ENCODE data around the gene HADHA.
A peak's percentile ranks its signal among the peaks of the same experiment; 100 is the strongest.
"Not testable (repeated sequence)": the region's sequence is repeated elsewhere in the genome, so short reads cannot be mapped to it uniquely, and the experiment has no call there.

The HADHA gene

GRCh38 chr2:26170795-26171194, 73.6 kb downstream of the HADHA start:
- Mint-ChIP-seq H3K27me3 (peaks cover 22% of the 10 kb centered on the region), H3K4me3 (no peak overlapping the region), H3K27ac (no peak overlapping the region), H3K9me3 (no peaks in the 10 kb centered on the region), H3K4me1 (peaks cover 17% of the 10 kb centered on the region), H3K36me3 (no peaks in the 10 kb centered on the region)
- DNase-seq (ENCODE audit: low spot score in 2 of 2) (no peak), ATAC-seq (ENCODE audit: low read depth) (no peak)

- DNase-seq (ENCODE audit: low spot score in 2 of 2) = no peak
- Mint-ChIP-seq H3K27me3 (peaks cover 19% of the 10 kb centered on the region), H3K9me3 (no peaks in the 10 kb centered on the region), H3K27ac (no peak overlapping the region), H3K4me3 (no peak overlapping the region), H3K36me3 (no peaks in the 10 kb centered on the region), H3K4me1 (peaks cover 17% of the 10 kb centered on the region)
- no peak for ATAC-seq (ENCODE audit: low read depth)
Observed at GRCh38 chr2:26169681-26170414, 74.6 kb downstream of the HADHA start.

- no peak overlapping the region for H3K27ac Mint-ChIP-seq
- ATAC-seq (ENCODE audit: low read depth) (no peak), DNase-seq (ENCODE audit: low spot score in 2 of 2) (no peak)
- H3K4me3 Mint-ChIP-seq = no peak overlapping the region
- peaks cover 13% of the 10 kb centered on the region for H3K27me3 Mint-ChIP-seq
- H3K9me3 Mint-ChIP-seq = no peaks in the 10 kb centered on the region
- H3K36me3 Mint-ChIP-seq = no peaks in the 10 kb centered on the region
- peaks cover 11% of the 10 kb centered on the region for H3K4me1 Mint-ChIP-seq
Observed at GRCh38 chr2:26169226-26169625, 75.2 kb downstream of the HADHA start.

GRCh38 chr2:26168785-26169184, 75.6 kb downstream of the HADHA start:
- no peak overlapping the region for H3K4me3 Mint-ChIP-seq
- ATAC-seq (ENCODE audit: low read depth) (no peak), DNase-seq (ENCODE audit: low spot score in 2 of 2) (no peak)
- H3K27me3 Mint-ChIP-seq = peaks cover 13% of the 10 kb centered on the region
- H3K27ac Mint-ChIP-seq = no peak overlapping the region
- no peaks in the 10 kb centered on the region for H3K9me3 Mint-ChIP-seq
- H3K36me3 Mint-ChIP-seq = no peaks in the 10 kb centered on the region
- peaks cover 11% of the 10 kb centered on the region for H3K4me1 Mint-ChIP-seq

- ATAC-seq (ENCODE audit: low read depth); DNase-seq (ENCODE audit: low spot score in 2 of 2); H3K36me3 Mint-ChIP-seq; H3K27me3 Mint-ChIP-seq; H3K9me3 Mint-ChIP-seq; H3K4me3 Mint-ChIP-seq; H3K4me1 Mint-ChIP-seq; H3K27ac Mint-ChIP-seq: not testable (repeated sequence)
Observed at GRCh38 chr2:26166541-26166940, 77.9 kb downstream of the HADHA start.

GRCh38 chr2:26165403-26165802, 79.0 kb downstream of the HADHA start:
- ATAC-seq (ENCODE audit: low read depth) = no peak

GRCh38 chr2:26164641-26165211, 79.7 kb downstream of the HADHA start:
- no peak for ATAC-seq (ENCODE audit: low read depth)
- Mint-ChIP-seq H3K4me1 (no peaks in the 10 kb centered on the region), H3K27me3 (no peaks in the 10 kb centered on the region)

More at GRCh38 chr2:26165403-26165802, 79.0 kb downstream of the HADHA start:
- Mint-ChIP-seq H3K36me3 (no peaks in the 10 kb centered on the region), H3K27ac (no peak overlapping the region), H3K4me1 (no peaks in the 10 kb centered on the region), H3K27me3 (no peaks in the 10 kb centered on the region), H3K9me3 (no peaks in the 10 kb centered on the region), H3K4me3 (no peak overlapping the region)
- no peak for DNase-seq (ENCODE audit: low spot score in 2 of 2)

GRCh38 chr2:26164231-26164630, 80.2 kb downstream of the HADHA start:
- no peaks in the 10 kb centered on the region for H3K36me3 Mint-ChIP-seq
- DNase-seq (ENCODE audit: low spot score in 2 of 2) (no peak), ATAC-seq (ENCODE audit: low read depth) (no peak)
- H3K4me1 Mint-ChIP-seq = no peaks in the 10 kb centered on the region
- no peak overlapping the region for H3K27ac Mint-ChIP-seq
- no peak overlapping the region for H3K4me3 Mint-ChIP-seq
- H3K9me3 Mint-ChIP-seq = no peaks in the 10 kb centered on the region
- no peaks in the 10 kb centered on the region for H3K27me3 Mint-ChIP-seq

More at GRCh38 chr2:26164641-26165211, 79.7 kb downstream of the HADHA start:
- no peak for DNase-seq (ENCODE audit: low spot score in 2 of 2)
- no peak overlapping the region for H3K27ac Mint-ChIP-seq
- no peak overlapping the region for H3K4me3 Mint-ChIP-seq
- no peaks in the 10 kb centered on the region for H3K36me3 Mint-ChIP-seq
- no peaks in the 10 kb centered on the region for H3K9me3 Mint-ChIP-seq

GRCh38 chr2:26162963-26163362, 81.5 kb downstream of the HADHA start:
- Mint-ChIP-seq H3K9me3 (no peaks in the 10 kb centered on the region), H3K4me3 (no peak overlapping the region), H3K4me1 (no peaks in the 10 kb centered on the region), H3K27ac (no peak overlapping the region), H3K36me3 (no peaks in the 10 kb centered on the region), H3K27me3 (no peaks in the 10 kb centered on the region)
- ATAC-seq (ENCODE audit: low read depth) (no peak), DNase-seq (ENCODE audit: low spot score in 2 of 2) (no peak)

- no peak overlapping the region for H3K27ac Mint-ChIP-seq
- H3K9me3 Mint-ChIP-seq = no peaks in the 10 kb centered on the region
- ATAC-seq (ENCODE audit: low read depth) = no peak
- DNase-seq (ENCODE audit: low spot score in 2 of 2) = no peak
- H3K4me3 Mint-ChIP-seq = no peak overlapping the region
- no peaks in the 10 kb centered on the region for H3K36me3 Mint-ChIP-seq
- no peaks in the 10 kb centered on the region for H3K4me1 Mint-ChIP-seq
- no peaks in the 10 kb centered on the region for H3K27me3 Mint-ChIP-seq
Observed at GRCh38 chr2:26161926-26162325, 82.5 kb downstream of the HADHA start.

- Mint-ChIP-seq H3K27ac (no peak overlapping the region), H3K4me1 (no peaks in the 10 kb centered on the region), H3K36me3 (no peaks in the 10 kb centered on the region), H3K4me3 (no peak overlapping the region), H3K9me3 (no peaks in the 10 kb centered on the region), H3K27me3 (no peaks in the 10 kb centered on the region)
- DNase-seq (ENCODE audit: low spot score in 2 of 2) = no peak
- ATAC-seq (ENCODE audit: low read depth) = no peak
Observed at GRCh38 chr2:26157580-26157979, 86.9 kb downstream of the HADHA start.

- Mint-ChIP-seq H3K27me3 (peaks cover 9% of the 10 kb centered on the region), H3K4me1 (peaks cover under 1% of the 10 kb centered on the region), H3K9me3 (no peaks in the 10 kb centered on the region), H3K27ac (peak overlapping the region; percentile 14), H3K4me3 (no peak overlapping the region), H3K36me3 (no peaks in the 10 kb centered on the region)
- ATAC-seq (ENCODE audit: low read depth) = no peak
- no peak for DNase-seq (ENCODE audit: low spot score in 2 of 2)
Observed at GRCh38 chr2:26150243-26150642, 94.2 kb downstream of the HADHA start.

- peaks cover 2% of the 10 kb centered on the region for H3K4me1 Mint-ChIP-seq
- peaks cover 9% of the 10 kb centered on the region for H3K27me3 Mint-ChIP-seq
- no peak for DNase-seq (ENCODE audit: low spot score in 2 of 2)
- H3K4me3 Mint-ChIP-seq = no peak overlapping the region
- H3K36me3 Mint-ChIP-seq = no peaks in the 10 kb centered on the region
- H3K27ac Mint-ChIP-seq = no peak overlapping the region
- ATAC-seq (ENCODE audit: low read depth) = no peak
- H3K9me3 Mint-ChIP-seq = no peaks in the 10 kb centered on the region
Observed at GRCh38 chr2:26148501-26148900, 95.9 kb downstream of the HADHA start.

GRCh38 chr2:26144953-26145680, 99.3 kb downstream of the HADHA start:
- no peaks in the 10 kb centered on the region for H3K36me3 Mint-ChIP-seq
- DNase-seq (ENCODE audit: low spot score in 2 of 2) (peak; percentile 36 to 52), ATAC-seq (ENCODE audit: low read depth) (peak; percentile 71)
- H3K27me3 Mint-ChIP-seq = peaks cover 5% of the 10 kb centered on the region
- H3K4me1 Mint-ChIP-seq = peaks cover 2% of the 10 kb centered on the region
- H3K27ac Mint-ChIP-seq = no peak overlapping the region
- no peaks in the 10 kb centered on the region for H3K9me3 Mint-ChIP-seq
- H3K4me3 Mint-ChIP-seq = peak overlapping the region; percentile 43
